ENCODE results near the gene SLC2A9.

SLC2A9 gene

DNA sequence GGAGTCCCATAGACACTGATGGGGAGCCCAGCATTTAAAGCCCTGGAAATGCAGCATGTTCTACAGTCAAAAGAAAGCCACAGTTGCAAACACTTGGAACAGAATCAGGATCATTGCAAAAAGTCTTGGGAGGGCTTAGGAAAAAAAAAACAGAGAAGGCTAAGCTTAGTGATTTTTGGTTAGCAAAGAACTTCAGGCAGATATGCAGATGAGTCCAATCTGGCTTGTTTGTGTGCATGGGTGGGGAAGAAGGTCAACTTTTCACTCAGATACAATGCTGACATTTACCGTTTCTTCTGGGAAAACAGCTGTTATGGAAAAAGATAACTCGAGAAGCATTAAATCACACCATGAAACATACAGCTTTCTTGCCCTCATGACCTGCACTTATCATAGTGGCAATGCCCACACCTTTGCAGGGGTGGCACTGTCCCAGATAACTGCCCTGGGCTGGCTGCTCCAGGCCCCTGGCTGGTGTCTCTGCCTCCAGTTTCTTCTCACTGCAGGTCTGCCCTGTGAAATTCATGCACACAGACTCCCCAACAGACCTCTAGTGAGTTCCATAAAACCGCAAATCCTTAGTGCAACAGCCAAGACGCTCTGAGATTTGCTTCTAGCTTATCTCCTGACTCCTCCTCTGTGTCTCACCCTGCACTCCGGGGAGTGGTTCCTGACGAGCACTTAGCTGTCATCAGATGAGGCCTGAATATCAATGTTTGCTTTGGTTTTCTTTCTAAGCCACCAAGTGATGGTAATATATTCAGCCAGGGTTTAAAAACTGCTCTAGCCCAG, 140.7 kb downstream of the SLC2A9 start:
- DNase-seq = no peak

- DNase-seq = no peak
These were observed 144.2 kb downstream of the SLC2A9 start for GRCh38 chr4:9877123-9877522.

GRCh38 chr4:9875516-9875915, 145.8 kb downstream of the SLC2A9 start:
- no peak for DNase-seq

DNA sequence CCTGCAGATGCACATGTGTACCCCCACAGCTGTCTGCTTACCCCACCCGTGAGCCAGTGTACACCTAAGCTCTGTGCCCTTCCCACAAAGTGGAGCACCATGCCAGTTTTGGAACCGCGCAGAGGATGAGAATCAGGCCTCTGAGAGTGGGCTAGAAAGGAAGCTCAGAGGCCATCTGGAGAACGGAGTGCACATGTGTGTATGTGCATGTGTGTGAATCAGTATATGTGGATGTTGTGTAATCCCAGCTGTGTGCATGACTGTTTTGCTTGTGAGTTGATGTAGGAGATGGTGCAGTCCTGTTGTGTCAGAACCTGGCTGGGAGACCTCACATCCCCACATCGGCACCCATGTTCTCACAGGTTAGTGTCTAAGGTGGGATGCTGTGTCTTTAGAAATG, 146.9 kb downstream of the SLC2A9 start:
- no peak for DNase-seq

GRCh38 chr4:9870165-9870790, 151.0 kb downstream of the SLC2A9 start:
- no peak for DNase-seq

- DNase-seq = no peak
These were observed 153.4 kb downstream of the SLC2A9 start for GRCh38 chr4:9867751-9868425.

- DNase-seq = no peak
These were observed 154.4 kb downstream of the SLC2A9 start for GRCh38 chr4:9866931-9867330.

DNA sequence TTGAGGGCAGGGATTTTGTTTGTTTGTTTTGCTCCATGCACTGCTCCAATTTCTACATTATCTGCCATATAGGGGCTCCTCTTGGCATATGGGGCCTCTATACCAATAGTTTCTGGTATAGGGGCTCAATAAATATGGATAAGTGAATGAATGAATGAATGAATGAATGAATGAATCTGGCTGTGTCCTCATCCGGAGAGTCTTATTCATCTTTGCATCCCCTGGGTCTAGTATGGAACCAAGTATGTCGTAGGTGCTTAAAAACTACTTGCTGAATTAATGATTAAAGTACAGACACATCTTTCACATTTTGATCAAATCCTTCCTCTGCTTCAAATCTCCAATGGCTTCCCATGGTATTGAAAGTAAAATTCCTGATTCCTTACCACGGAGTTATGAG, 159.7 kb downstream of the SLC2A9 start:
- DNase-seq = no peak

DNA sequence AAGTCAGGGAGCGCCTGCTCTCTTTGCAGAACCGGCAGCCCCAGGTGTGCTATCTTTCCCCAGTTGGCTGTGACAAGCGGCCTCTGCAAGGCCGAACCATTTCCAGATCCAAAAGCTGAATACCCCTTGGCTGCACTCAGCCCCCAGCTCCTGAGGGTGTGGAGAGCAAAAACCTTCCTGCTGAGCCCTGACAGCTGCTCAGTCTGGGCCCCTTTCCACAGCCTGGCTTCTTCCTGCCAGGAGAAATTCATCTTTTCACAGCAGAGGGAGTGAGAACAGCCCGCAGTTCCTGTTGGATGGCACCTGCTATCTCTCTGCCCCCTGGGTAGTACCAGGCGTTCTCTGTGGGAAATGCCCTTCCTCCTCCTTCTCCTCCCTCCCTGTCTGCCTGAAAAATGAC, 161.5 kb downstream of the SLC2A9 start:
- no peak for DNase-seq

GRCh38 chr4:9849538-9849920, 171.8 kb downstream of the SLC2A9 start:
- DNase-seq = no peak

DNA sequence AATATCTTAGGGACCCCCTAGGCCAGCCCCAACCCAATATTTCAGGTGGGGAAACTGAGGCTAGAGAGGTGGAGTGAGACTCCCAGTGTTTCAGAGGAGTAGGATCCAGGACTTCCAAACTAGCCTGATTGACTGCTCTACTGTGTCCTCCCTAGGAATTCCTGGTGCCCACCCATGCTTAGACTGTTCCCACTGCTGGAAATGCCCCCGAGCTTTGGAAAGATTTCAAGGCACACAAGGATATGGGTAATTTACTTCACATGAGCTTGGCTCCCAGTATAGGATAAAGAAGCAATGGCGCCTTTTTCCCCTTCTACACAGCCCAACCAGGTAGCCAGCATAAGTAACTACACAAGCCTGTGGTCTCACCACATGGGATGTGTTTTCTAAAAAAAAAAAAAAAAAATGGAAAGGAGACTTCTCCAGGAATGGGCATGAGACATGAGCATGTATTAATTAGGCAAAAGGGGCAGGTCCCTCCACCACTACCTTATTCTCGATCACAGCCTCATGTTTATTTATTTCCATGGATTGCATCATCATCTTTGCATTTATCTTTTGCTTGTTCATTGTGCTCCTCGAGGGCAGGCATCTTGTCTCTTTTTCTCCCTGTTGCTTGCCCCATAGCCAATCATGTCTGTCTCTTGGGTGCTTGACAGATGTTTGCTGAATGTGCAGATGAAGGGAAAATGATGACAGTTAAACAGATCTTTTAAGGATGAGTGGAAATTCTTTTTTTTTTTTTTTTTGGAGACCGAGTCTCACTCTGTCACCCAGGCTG, 173.1 kb downstream of the SLC2A9 start:
- no peak for DNase-seq

DNA sequence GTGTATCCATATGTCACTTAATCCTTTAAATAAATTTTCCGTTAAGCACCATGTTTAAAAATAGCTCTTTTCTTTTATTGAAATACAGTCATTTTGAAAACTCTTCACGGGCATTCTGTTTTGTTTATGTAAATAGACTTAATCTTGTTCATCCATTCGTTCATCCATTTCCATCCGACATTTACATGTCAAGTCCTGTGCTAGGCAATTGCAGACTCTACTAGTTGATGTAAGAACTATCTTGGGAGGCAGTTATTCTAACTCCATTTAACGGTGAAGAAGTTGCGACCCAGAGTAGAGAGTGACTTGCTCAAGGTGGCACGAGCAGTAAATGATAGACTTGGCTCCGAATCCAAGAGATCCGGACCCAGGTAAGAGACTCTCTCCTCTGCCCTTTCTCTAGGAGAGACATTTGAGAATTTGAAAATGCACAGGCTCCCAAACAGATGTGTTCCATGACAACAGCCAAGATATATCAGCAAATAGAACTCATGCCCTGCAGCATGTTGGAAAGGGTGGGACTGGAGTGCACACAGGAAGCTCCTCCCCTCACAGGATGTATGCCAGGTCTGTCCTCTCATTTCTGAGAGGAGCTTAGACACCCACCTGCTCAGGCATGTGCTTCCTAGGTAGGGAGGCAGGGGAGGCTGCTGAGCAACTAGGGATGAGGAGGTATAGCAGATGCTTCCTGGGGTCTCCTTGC, 175.4 kb downstream of the SLC2A9 start:
- no peak for DNase-seq

GRCh38 chr4:9841072-9841471, 180.2 kb downstream of the SLC2A9 start:
- DNase-seq = no peak

- DNase-seq = no peak
These were observed 185.9 kb downstream of the SLC2A9 start for GRCh38 chr4:9835430-9835829.

DNA sequence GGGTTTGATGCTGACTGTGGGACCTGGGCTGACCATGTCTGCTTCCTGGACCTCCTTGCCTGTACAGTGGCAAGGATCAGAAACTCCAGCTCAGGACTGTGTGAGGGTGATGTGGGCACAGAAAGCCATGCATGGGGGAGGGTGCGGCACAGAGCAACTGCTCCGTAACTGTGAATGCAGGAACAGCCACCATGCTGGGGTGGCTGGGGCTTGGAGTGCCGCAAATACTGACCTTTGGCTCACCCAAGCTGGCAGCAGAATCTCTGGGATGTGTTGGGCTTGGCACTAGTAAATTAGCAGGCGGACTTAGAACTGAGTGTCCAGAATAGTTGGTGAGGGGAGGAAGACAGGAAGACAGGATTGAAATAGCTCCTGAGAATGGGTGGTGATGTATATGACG, 187.9 kb downstream of the SLC2A9 start:
- no peak for DNase-seq

DNA sequence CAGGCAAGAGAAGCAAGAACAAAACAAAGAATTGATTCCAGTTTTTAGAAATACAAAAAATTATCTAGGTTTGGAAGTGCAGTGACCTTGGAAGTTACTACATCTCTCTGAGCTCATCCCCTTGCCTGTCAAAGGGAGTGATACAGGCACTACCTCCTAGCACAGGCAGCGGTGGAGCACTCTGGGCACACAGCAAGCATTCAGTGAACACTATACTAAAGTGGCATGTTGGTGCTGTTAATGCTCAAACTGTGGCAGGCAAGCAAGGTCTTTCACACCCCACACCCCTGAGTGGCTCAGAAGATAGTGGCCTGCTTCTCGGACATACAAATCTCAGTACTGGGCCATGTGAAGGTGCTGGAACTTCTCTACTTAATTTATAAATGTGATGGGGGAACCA, 188.7 kb downstream of the SLC2A9 start:
- DNase-seq = no peak

DNA sequence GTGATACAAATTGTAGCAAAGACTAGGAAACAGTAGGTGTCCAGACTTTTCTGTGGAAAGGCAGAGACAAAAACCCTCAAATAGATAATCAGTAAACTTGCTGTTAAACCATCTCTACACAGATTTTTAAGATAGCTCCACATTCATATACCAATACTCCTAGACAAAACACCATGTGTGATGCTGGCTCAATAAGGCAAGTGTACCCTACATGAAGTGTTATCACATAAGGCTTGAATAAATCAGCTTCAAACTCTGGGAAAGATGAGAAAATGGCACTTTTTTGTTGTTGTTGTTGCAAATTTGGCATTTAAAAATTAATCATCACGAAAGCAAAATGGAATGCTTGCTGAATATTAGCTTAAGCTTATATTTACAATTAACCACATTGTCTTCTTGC, 194.7 kb downstream of the SLC2A9 start:
- no peak for DNase-seq

DNA sequence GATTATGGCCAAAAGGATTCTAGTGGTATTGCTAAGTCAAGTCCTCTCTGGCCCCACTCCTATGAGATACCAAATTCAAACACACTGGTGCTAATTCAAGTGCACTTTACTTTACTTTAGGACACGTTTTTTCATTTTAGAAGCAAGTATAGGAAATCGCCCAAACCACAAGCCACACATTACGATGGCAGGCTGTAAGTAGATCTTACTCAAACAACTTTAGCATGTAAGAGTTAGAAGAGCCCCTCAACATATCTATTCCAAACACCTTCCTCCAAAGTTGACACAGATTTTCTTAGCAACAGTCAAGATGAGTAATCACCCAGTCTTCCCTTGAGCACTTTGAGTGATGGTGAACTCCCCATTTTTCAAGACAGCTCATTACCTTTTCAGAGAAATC, 196.2 kb downstream of the SLC2A9 start:
- DNase-seq = no peak

DNA sequence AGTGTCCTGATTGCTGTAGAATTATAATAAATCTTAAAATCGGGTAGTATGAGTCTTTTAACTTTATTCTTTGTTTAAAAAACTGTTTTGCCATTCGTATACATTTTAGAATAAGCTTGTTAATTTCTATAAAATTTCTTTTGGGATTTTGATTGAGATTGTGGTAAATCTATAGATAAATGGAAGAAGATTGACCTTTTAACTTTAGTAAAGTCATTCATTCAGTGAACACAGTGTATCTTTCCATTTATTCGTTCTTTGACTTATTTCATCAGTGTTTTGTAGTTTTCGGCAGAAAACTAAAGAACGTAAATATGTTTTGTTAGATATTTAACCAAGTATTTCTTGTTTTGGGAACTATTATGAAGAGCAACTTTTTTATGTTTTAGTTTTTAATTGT, 201.0 kb downstream of the SLC2A9 start:
- DNase-seq = no peak

- DNase-seq = no peak
These were observed 205.0 kb downstream of the SLC2A9 start for GRCh38 chr4:9816285-9816684.

GRCh38 chr4:9812501-9813340, 208.6 kb downstream of the SLC2A9 start:
- no peak for DNase-seq

- no peak for DNase-seq
These were observed 209.5 kb downstream of the SLC2A9 start for GRCh38 chr4:9811806-9812205.
